HepG2 (cell line): ENCODE data around the gene TCFL5. TPM values are rescaled to one million over a fixed set of nuclear protein-coding genes. Genes with fewer than 3 reads are reported as not detected.

Experiments
- ATAC-seq: fragments of 200-7000 bp; cut with Tn5 transposase; 3 replicates; pipeline ENCODE4 v1.9.1; 2020; ENCODE audit warnings: mild to moderate bottlenecking, moderate library complexity
- BruUV-seq: library from RNA; stranded (reverse); fragments of 400-500 nt; replicated peaks from 2 replicates; lab custom pipeline; 2021; lab: Mats Ljungman, UMichigan
- CTCF ChIA-PET: fragments of 300-600 bp; formaldehyde crosslinking; extraction: SDS; loops from one replicate; lab custom pipeline; 2021; ENCODE audit warnings: low total read pairs, inconsistent platforms, low intra/inter-chr PET ratio; lab: Yijun Ruan, JAX
- POLR2A ChIA-PET: fragments of 350-600 bp; sonication (Branson Sonifier 250); formaldehyde crosslinking; loops from one replicate; lab custom pipeline; 2020; ENCODE audit warnings: antibody characterized with exemption, inconsistent platforms; lab: Yijun Ruan, JAX
- DNase-seq: peaks from one replicate; pipeline ENCODE4 v3.0.0-alpha.2; 2015; ENCODE audit warnings: low spot score
- FAIRE-seq: peaks from 3 replicates; lab custom pipeline; 2011; peaks lifted over from hg19 to GRCh38; lab: Jason Lieb, UNC
- H2AFZ ChIP-seq: one replicate; pipeline ENCODE4 v1.6.1; 2011; ENCODE audit warnings: low read length, inconsistent platforms
- H3K27ac ChIP-seq: fragments of 300-600 bp; 3 replicates; pipeline ENCODE4 v1.8.0; 2011; ENCODE audit warnings: mixed run types, mild to moderate bottlenecking, mixed read lengths, low read length, inconsistent platforms; ENCODE audit not compliant: insufficient read depth; ENCODE audit errors: extremely low read length
- H3K27me3 ChIP-seq, 2 experiments: fragments of 200-600 bp in 1 of 2; 2 replicates in 1 of 2; 3 replicates in 1 of 2; pipeline versions ENCODE4 v1.6.0 to v1.8.0; 2011; ENCODE audit warnings: low read length in 2 of 2, mild to moderate bottlenecking in 2 of 2, moderate library complexity in 2 of 2, inconsistent platforms in 1 of 2; ENCODE audit not compliant: insufficient read depth in 2 of 2, control insufficient read depth in 1 of 2
- H3K36me3 ChIP-seq, 2 experiments: fragments of 200-600 bp in 1 of 2; replicated peaks in 1 of 2; 2 replicates in 1 of 2; 3 replicates in 1 of 2; pipeline versions ENCODE4 v1.5.1 to v1.8.0; 2011; ENCODE audit warnings: low read length in 2 of 2, inconsistent platforms in 1 of 2; ENCODE audit not compliant: insufficient read depth in 2 of 2, control insufficient read depth in 1 of 2
- H3K4me1 ChIP-seq: 2 replicates; pipeline ENCODE4 v1.5.1; 2012; ENCODE audit warnings: low read length, inconsistent platforms; ENCODE audit not compliant: insufficient read depth
- H3K4me2 ChIP-seq: 2 replicates; pipeline ENCODE4 v1.6.0; 2011; ENCODE audit warnings: low read depth, low read length, inconsistent platforms
- H3K4me3 ChIP-seq, 3 experiments: fragments of 200-600 bp in 1 of 3; sonication (generic), shearing (Covaris generic) in 1 of 3; replicated peaks in 1 of 3; 2 replicates each; pipeline ENCODE4 v1.5.1; 2011 to 2016; ENCODE audit warnings: low read length in 3 of 3, inconsistent platforms in 2 of 3, low read depth in 2 of 3, mild to moderate bottlenecking in 2 of 3, control low read depth in 1 of 3, mixed read lengths in 1 of 3; ENCODE audit not compliant: insufficient read depth in 1 of 3
- H3K79me2 ChIP-seq: one replicate; pipeline ENCODE4 v1.6.1; 2011; ENCODE audit warnings: low read length, inconsistent platforms; ENCODE audit not compliant: insufficient read depth
- H3K9ac ChIP-seq: 2 replicates; pipeline ENCODE4 v1.6.0; 2011; ENCODE audit warnings: mild to moderate bottlenecking, low read depth, low read length, inconsistent platforms; ENCODE audit not compliant: insufficient read depth
- H3K9me3 ChIP-seq: 2 replicates; pipeline ENCODE4 v1.5.1; 2012; ENCODE audit warnings: mild to moderate bottlenecking, low read length
- H4K20me1 ChIP-seq: 2 replicates; pipeline ENCODE4 v1.6.0; 2011; ENCODE audit warnings: inconsistent platforms, mild to moderate bottlenecking, low read length, moderate library complexity; ENCODE audit not compliant: insufficient read depth
- AGO2 ChIP-seq: fragments of 200-400 bp; formaldehyde crosslinking; optimal IDR thresholded peaks from 2 replicates; pipeline ENCODE3; 2017; ENCODE audit warnings: mild to moderate bottlenecking, low read depth, low read length, moderate library complexity
- MAFK ChIP-seq, 2 experiments: IDR thresholded peaks in 1 of 2; conservative IDR thresholded peaks in 1 of 2; 2 replicates each; pipeline ENCODE4 v1.6.1; 2011; ENCODE audit warnings: improper control_type of control experiment in 2 of 2, low read length in 2 of 2
- PAF1 ChIP-seq: IDR thresholded peaks from 2 replicates; pipeline ENCODE4 v1.6.1; 2016; ENCODE audit warnings: missing genetic modification reagents, missing compliant biosample characterization
- SMC3 ChIP-seq: IDR thresholded peaks from 2 replicates; pipeline ENCODE4 v1.6.1; 2011; ENCODE audit warnings: low read length, improper control_type of control experiment
- ZNF7 ChIP-seq: IDR thresholded peaks from 2 replicates; pipeline ENCODE4 v1.6.1; 2016; ENCODE audit warnings: missing biosample characterization, missing genetic modification reagents
- ZNF768 ChIP-seq: sonication (generic); formaldehyde crosslinking; IDR thresholded peaks from 2 replicates; pipeline ENCODE4 v1.4.0; 2020; ENCODE audit warnings: missing genetic modification reagents
- WGBS: methylation state at CpG from one replicate; pipeline ENCODE4 v1.1.6; 2017; ENCODE audit warnings: low lambda C conversion rate; 5-methylcytosine and 5-hydroxymethylcytosine counted together
- in situ Hi-C: cut with HindIII; loops from 2 replicates; pipeline ENCODE4 v1.10.0; 2017; ENCODE audit warnings: low pct_unique_long_range_greater_than_20kb; ENCODE audit not compliant: extremely low pct_ligation_motif_present
- intact Hi-C: fragments of 100-400 bp; cut with micrococcal nuclease; formaldehyde crosslinking; loops from one replicate; pipeline ENCODE4 v1.10.0; 2022; ENCODE audit not compliant: unreplicated experiment
- polyA plus RNA-seq, 8 experiments: library from polyadenylated mRNA; depleted of rRNA in 3 of 8; stranded (reverse) in 7 of 8; unstranded in 1 of 8; fragments of >200 nt; fragmentation: Illumina TruSeq in 4 of 8; extraction: Trizol in 4 of 8; gene quantifications; 2 replicates each; pipeline versions ENCODE4 v1.2.1 to v1.2.3, GENCODE V29; 2011 to 2016; ENCODE audit warnings: low read depth in 4 of 8, missing spikeins in 1 of 8, mixed read lengths in 1 of 8; ENCODE audit not compliant: insufficient read depth in 1 of 8
- total RNA-seq, 5 experiments: library from RNA; depleted of rRNA; stranded (reverse); fragments of >200 nt; fragmentation: Illumina TruSeq; extraction: Trizol; gene quantifications; 2 replicates each; pipeline ENCODE4 v1.2.3, GENCODE V29; 2016; ENCODE audit warnings: low read depth in 1 of 5
- TF ChIP-seq, protein P1 (sequence below): sonication (generic); formaldehyde crosslinking; IDR thresholded peaks from 2 replicates; pipeline ENCODE4 v1.8.0; 2022; ENCODE audit warnings: missing genetic modification reagents, mild to moderate bottlenecking, moderate library complexity, borderline replicate concordance
- TF ChIP-seq, protein P2 (sequence below): sonication (generic); formaldehyde crosslinking; IDR thresholded peaks from 2 replicates; pipeline ENCODE4 v1.8.0; 2022; ENCODE audit warnings: mild to moderate bottlenecking, missing genetic modification reagents, moderate library complexity
- TF ChIP-seq, protein P3 (sequence below): sonication (generic); formaldehyde crosslinking; IDR thresholded peaks from 2 replicates; pipeline ENCODE4 v1.5.1; 2020; ENCODE audit warnings: mild to moderate bottlenecking, missing genetic modification reagents, moderate library complexity
- TF ChIP-seq, protein P4 (sequence below): fragments of 450-650 bp; IDR thresholded peaks from 2 replicates; pipeline ENCODE4 v1.6.1; 2016

The TCFL5 gene
- total and polyA plus RNA-seq, 2 of the 13 experiments (the other 11 are each of a cell fraction or from before 2014, with no cell fraction given) = 14.8 to 20.0 TPM

DNA sequence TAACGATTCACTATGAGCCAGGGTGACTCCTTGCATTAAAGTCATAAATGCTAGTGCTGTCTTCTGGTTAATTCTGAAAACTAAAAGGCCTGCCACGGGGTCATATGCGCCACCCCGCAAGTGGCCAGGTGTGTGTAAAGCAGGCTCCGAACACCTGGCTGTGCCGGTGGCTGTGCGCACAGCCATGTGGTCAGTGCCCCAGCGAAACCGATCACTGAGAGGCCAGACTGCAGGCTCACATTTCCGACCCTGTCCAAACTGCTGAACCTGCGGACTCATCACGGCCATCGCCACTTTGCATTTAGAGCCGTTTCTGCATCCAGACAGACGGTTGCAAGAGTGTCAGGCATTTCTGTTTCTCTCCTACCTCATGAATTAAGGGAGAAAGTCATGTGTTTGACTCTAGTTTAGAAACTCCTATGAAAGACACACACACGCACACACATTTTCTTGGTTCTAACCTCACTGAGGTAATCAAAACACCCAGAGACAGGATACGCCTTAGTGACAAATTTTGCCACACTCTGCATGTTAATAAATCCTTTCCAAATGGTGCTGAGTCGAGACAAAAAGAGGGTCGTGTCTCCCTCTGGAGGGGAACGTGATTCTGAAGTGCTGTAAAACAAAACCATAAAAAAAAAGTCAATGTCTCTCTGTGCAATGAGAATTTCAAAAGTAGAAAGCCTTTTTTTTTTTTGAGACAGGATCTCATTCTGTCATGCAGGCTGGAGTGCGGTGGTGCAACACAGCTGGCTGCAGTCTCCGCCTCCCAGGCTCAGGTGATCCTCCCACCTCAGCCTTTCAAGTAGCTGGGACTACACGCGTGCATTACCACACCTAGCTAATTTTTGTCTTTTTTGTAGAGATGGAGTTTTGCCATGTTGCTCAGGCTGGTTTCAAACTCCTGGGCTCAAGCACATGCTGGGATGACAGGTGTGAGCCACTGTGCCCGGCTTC is 31.0 kb upstream of the TCFL5 start:
- ChIA-PET POLR2A (no interaction called here), CTCF (no interaction called here)
- ATAC-seq (no peak), FAIRE-seq (peak; percentile 12), DNase-seq (no peak)
- in situ Hi-C loops = no loop called here
- intact Hi-C loops = no loop called here
- no peak overlapping the region for H3K4me3 ChIP-seq
- no peak overlapping the region for H3K9ac ChIP-seq
- no peaks in the 10 kb centered on the region for H3K9me3 ChIP-seq
- H3K79me2 ChIP-seq = no peaks in the 10 kb centered on the region
- no peak overlapping the region for H3K27ac ChIP-seq
- H2AFZ ChIP-seq = no peak overlapping the region
- 95% methylated on average over 25 of the region's 25 CpGs for WGBS
- H4K20me1 ChIP-seq = no peaks in the 10 kb centered on the region
- no peaks in the 10 kb centered on the region for H3K27me3 ChIP-seq
- peaks cover 7% of the 10 kb centered on the region for H3K4me1 ChIP-seq
- no peak overlapping the region for H3K4me2 ChIP-seq
- TF ChIP-seq, protein P1, sequence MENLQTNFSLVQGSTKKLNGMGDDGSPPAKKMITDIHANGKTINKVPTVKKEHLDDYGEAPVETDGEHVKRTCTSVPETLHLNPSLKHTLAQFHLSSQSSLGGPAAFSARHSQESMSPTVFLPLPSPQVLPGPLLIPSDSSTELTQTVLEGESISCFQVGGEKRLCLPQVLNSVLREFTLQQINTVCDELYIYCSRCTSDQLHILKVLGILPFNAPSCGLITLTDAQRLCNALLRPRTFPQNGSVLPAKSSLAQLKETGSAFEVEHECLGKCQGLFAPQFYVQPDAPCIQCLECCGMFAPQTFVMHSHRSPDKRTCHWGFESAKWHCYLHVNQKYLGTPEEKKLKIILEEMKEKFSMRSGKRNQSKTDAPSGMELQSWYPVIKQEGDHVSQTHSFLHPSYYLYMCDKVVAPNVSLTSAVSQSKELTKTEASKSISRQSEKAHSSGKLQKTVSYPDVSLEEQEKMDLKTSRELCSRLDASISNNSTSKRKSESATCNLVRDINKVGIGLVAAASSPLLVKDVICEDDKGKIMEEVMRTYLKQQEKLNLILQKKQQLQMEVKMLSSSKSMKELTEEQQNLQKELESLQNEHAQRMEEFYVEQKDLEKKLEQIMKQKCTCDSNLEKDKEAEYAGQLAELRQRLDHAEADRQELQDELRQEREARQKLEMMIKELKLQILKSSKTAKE (CRISPR knock-in tag) = no peak
- TF ChIP-seq MAFK (conservative IDR thresholded peaks at IDR 0.05 in 1 of 2, IDR thresholded peaks at IDR 0.05 in 1 of 2; ENCODE audit: low read length in 2 of 2) (0 out of 4 replicates have a peak, but pooled peaks of 1 of the 2 experiments have one; percentile 21), ZNF7 (CRISPR knock-in tag) (no peak), ZNF768 (CRISPR knock-in tag) (peak; percentile 24; the same call in 1 of the 2 replicates), AGO2 (peak; percentile 61), PAF1 (CRISPR knock-in tag) (0 out of 2 replicates have a peak, but pooled peaks have one; percentile 43), SMC3 (no peak)
- TF ChIP-seq, protein P2, sequence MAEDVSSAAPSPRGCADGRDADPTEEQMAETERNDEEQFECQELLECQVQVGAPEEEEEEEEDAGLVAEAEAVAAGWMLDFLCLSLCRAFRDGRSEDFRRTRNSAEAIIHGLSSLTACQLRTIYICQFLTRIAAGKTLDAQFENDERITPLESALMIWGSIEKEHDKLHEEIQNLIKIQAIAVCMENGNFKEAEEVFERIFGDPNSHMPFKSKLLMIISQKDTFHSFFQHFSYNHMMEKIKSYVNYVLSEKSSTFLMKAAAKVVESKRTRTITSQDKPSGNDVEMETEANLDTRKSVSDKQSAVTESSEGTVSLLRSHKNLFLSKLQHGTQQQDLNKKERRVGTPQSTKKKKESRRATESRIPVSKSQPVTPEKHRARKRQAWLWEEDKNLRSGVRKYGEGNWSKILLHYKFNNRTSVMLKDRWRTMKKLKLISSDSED (CRISPR knock-in tag) = no peak
- TF ChIP-seq, protein P3, sequence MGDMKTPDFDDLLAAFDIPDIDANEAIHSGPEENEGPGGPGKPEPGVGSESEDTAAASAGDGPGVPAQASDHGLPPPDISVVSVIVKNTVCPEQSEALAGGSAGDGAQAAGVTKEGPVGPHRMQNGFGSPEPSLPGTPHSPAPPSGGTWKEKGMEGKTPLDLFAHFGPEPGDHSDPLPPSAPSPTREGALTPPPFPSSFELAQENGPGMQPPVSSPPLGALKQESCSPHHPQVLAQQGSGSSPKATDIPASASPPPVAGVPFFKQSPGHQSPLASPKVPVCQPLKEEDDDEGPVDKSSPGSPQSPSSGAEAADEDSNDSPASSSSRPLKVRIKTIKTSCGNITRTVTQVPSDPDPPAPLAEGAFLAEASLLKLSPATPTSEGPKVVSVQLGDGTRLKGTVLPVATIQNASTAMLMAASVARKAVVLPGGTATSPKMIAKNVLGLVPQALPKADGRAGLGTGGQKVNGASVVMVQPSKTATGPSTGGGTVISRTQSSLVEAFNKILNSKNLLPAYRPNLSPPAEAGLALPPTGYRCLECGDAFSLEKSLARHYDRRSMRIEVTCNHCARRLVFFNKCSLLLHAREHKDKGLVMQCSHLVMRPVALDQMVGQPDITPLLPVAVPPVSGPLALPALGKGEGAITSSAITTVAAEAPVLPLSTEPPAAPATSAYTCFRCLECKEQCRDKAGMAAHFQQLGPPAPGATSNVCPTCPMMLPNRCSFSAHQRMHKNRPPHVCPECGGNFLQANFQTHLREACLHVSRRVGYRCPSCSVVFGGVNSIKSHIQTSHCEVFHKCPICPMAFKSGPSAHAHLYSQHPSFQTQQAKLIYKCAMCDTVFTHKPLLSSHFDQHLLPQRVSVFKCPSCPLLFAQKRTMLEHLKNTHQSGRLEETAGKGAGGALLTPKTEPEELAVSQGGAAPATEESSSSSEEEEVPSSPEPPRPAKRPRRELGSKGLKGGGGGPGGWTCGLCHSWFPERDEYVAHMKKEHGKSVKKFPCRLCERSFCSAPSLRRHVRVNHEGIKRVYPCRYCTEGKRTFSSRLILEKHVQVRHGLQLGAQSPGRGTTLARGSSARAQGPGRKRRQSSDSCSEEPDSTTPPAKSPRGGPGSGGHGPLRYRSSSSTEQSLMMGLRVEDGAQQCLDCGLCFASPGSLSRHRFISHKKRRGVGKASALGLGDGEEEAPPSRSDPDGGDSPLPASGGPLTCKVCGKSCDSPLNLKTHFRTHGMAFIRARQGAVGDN (CRISPR knock-in tag) = 0 out of 2 replicates have a peak, but pooled peaks have one; percentile 10
- TF ChIP-seq, protein P4, sequence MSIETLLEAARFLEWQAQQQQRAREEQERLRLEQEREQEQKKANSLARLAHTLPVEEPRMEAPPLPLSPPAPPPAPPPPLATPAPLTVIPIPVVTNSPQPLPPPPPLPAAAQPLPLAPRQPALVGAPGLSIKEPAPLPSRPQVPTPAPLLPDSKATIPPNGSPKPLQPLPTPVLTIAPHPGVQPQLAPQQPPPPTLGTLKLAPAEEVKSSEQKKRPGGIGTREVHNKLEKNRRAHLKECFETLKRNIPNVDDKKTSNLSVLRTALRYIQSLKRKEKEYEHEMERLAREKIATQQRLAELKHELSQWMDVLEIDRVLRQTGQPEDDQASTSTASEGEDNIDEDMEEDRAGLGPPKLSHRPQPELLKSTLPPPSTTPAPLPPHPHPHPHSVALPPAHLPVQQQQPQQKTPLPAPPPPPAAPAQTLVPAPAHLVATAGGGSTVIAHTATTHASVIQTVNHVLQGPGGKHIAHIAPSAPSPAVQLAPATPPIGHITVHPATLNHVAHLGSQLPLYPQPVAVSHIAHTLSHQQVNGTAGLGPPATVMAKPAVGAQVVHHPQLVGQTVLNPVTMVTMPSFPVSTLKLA = 0 out of 2 replicates have a peak, but pooled peaks have one; percentile 9
- peaks cover 52 to 85% of the 10 kb centered on the region in 2 experiments for H3K36me3 ChIP-seq
- no TSS peak for BruUV-seq
